Prostate gland (tissue), 2 donors: ENCODE results near the gene KANK4. TPM values are rescaled to one million over a fixed set of nuclear protein-coding genes. Genes with fewer than 3 reads are reported as not detected.

Experiments
- DNase-seq: peaks from one replicate; pipeline ENCODE4 v3.0.0-alpha.2; 2019; ENCODE audit warnings: low spot score
- H3K27ac ChIP-seq, 2 donors: fragments of 200-600 bp; sonication (generic); 2 replicates each; pipeline ENCODE4 v1.5.1; 2017 to 2019
- H3K27me3 ChIP-seq: fragments of 200-600 bp; sonication (generic); replicated peaks from 2 replicates; pipeline ENCODE4 v1.5.1; 2019; ENCODE audit not compliant: insufficient read depth
- H3K36me3 ChIP-seq, 2 donors: fragments of 200-600 bp; sonication (generic); 1 replicate in 1 of 2; 2 replicates in 1 of 2; pipeline versions ENCODE4 v1.5.1 to v1.8.1; 2017 to 2019
- H3K4me1 ChIP-seq: fragments of 200-600 bp; sonication (generic); replicated peaks from 2 replicates; pipeline ENCODE4 v1.5.1; 2019
- H3K4me3 ChIP-seq, 2 donors: fragments of 200-600 bp; sonication (generic); 2 replicates each; pipeline ENCODE4 v1.5.1; 2017 to 2019
- H3K9me3 ChIP-seq: fragments of 200-600 bp; sonication (generic); 2 replicates; pipeline ENCODE4 v1.5.1; 2017
- POLR2A ChIP-seq: fragments of 450-650 bp; IDR thresholded peaks from one replicate; pipeline ENCODE4 v1.6.1; 2016; ENCODE audit warnings: antibody characterized with exemption, mild to moderate bottlenecking
- POLR2AphosphoS5 ChIP-seq: sonication (generic); formaldehyde crosslinking; IDR thresholded peaks from one replicate; pipeline ENCODE4 v1.6.1; 2017; ENCODE audit warnings: antibody characterized with exemption
- WGBS: methylation state at CpG from one replicate; pipeline ENCODE4 v1.1.5; 2018; 5-methylcytosine and 5-hydroxymethylcytosine counted together
- intact Hi-C: fragments of 100-400 bp; cut with DNase I; formaldehyde crosslinking; loops from one replicate; pipeline ENCODE4 v1.14.2; 2022
- total RNA-seq, 2 donors: library from RNA; depleted of rRNA; stranded (reverse); fragments of >200 nt; gene quantifications; one replicate each; pipeline ENCODE4 v1.1.0, GENCODE V29; 2016
- TF ChIP-seq, protein P1 (sequence below), 4 experiments: fragments of 200-600 bp in 2 of 4; fragments of 450-650 bp in 2 of 4; sonication (generic) in 2 of 4; IDR thresholded peaks; 1 replicate in 3 of 4; 2 replicates in 1 of 4; pipeline ENCODE4 v1.5.1; 2016 to 2019; ENCODE audit warnings: antibody characterized with exemption in 4 of 4, mild to moderate bottlenecking in 2 of 4, moderate library complexity in 2 of 4

KANK4 gene
- total RNA-seq, 2 donors from 2014 or later: 6.1 to 6.8 TPM

DNA sequence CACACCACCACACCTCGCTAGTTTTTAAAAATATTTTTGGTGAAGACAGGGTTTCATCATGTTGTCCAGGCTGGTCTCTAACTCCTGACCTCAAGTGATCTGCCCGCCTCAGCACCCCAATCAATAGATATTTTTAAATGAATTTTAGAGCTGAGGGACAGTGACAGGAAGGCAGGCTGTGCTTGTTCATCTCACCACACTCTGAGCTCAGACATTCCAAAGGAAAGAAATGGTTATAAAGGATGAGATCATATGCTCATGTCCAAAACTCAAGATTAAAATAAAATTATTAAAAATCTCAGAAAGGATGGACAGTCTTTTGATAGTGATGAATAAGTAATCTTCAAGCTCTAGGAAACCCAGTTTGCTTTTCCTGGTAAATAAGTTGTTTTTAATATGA, 83.7 kb downstream of the KANK4 start:
- no peak overlapping the region for H3K27ac ChIP-seq
- intact Hi-C loops: no loop called here
- whole genome bisulfite sequencing: 93% methylated on average over 2 of the region's 2 CpGs

DNA sequence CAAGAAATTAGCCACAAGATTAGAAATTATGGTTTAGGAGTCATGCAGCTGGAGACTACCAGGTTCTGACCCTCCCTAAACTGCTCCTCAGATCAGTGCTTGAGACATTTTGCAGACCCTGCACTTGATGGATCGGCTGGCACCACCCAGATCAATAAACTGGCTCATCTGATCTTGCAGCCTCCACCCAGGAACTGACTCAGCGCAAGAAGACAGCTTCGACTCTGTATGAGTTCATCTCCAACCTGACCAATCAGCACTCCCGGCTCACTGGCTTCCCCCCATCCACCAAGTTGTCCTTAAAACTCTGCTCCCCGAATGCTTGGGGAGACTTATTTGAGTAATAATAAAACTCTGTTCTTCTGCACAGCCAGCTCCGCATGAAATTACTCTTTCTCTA, 84.5 kb downstream of the KANK4 start:
- TF ChIP-seq POLR2A (no peak), POLR2AphosphoS5 (no peak)
- TF ChIP-seq, protein P1, sequence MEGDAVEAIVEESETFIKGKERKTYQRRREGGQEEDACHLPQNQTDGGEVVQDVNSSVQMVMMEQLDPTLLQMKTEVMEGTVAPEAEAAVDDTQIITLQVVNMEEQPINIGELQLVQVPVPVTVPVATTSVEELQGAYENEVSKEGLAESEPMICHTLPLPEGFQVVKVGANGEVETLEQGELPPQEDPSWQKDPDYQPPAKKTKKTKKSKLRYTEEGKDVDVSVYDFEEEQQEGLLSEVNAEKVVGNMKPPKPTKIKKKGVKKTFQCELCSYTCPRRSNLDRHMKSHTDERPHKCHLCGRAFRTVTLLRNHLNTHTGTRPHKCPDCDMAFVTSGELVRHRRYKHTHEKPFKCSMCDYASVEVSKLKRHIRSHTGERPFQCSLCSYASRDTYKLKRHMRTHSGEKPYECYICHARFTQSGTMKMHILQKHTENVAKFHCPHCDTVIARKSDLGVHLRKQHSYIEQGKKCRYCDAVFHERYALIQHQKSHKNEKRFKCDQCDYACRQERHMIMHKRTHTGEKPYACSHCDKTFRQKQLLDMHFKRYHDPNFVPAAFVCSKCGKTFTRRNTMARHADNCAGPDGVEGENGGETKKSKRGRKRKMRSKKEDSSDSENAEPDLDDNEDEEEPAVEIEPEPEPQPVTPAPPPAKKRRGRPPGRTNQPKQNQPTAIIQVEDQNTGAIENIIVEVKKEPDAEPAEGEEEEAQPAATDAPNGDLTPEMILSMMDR (IDR thresholded peaks at IDR 0.05): no peak
- intact Hi-C loops: no loop called here
- no peak overlapping the region for H3K4me3 ChIP-seq
- no peaks in the 10 kb centered on the region for H3K4me1 ChIP-seq
- H3K27me3 ChIP-seq: no peaks in the 10 kb centered on the region
- no peak overlapping the region for H3K27ac ChIP-seq
- H3K36me3 ChIP-seq: no peaks in the 10 kb centered on the region
- no peaks in the 10 kb centered on the region for H3K9me3 ChIP-seq
- WGBS: 77% methylated on average over 6 of the region's 6 CpGs
- no peak for DNase-seq

More for the DNA sequence above, 83.7 kb downstream of the KANK4 start:
- Histone ChIP-seq H3K9me3 (no peaks in the 10 kb centered on the region), H3K27me3 (no peaks in the 10 kb centered on the region), H3K36me3 (no peaks in the 10 kb centered on the region), H3K4me1 (no peaks in the 10 kb centered on the region), H3K4me3 (no peak overlapping the region)
- DNase-seq: no peak
- no peak for TF ChIP-seq POLR2A
- no peak for TF ChIP-seq POLR2AphosphoS5
- TF ChIP-seq, protein P1 (IDR thresholded peaks at IDR 0.05): no peak

DNA sequence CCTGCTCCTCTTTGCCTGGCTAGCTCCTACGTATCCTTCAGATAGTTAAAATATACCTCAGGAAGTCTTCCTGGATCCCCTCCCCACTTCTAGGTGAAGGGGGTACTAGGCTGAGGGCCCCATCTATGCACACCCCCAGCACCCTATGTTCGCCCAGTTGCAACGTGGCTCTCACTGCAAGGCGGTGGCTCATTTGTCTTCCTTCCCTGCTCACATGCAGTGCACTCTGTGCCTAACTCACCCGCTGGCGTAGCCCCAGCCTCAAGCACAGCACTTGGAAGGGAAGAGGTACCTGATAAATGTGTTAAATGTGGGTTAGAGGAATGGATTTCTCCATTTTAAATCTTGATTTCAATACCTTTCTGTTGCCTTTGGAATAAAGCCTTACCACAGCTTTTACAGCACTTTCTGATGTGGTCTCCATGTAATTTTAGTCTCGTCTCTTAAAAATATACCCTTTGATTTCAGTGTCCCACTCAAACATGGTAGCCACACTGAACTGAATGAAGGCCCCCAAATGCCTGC, 85.2 kb downstream of the KANK4 start:
- Histone ChIP-seq H3K27me3 (no peaks in the 10 kb centered on the region), H3K4me1 (no peaks in the 10 kb centered on the region), H3K27ac (no peak overlapping the region), H3K9me3 (no peaks in the 10 kb centered on the region), H3K4me3 (no peak overlapping the region), H3K36me3 (no peaks in the 10 kb centered on the region)
- intact Hi-C loops: no loop called here
- WGBS: 70% methylated on average over 7 of the region's 7 CpGs
- TF ChIP-seq POLR2AphosphoS5 (no peak), POLR2A (no peak)
- TF ChIP-seq, protein P1 (IDR thresholded peaks at IDR 0.05): no peak
- no peak for DNase-seq

DNA sequence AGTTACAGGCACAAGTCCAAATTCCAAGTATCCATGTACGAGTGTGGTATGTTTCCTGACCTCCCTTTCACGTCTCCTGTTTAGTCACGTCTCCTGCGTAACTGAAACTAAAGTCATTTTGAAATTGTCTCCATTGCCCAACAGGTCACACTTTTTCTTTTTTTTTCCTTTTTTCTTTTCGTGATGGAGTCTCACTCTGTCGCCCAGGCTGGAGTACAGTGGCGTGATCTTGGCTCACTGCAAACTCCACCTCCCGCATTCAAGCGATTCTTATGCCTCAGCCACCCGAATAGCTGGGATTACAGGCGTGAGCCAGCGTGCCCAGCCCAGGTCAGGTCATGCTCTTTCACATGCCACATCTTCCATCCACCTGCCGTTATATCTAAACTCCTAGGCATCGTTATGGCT, 86.4 kb downstream of the KANK4 start:
- no peak overlapping the region for H3K27ac ChIP-seq
- no peaks in the 10 kb centered on the region for H3K4me1 ChIP-seq
- TF ChIP-seq, protein P1 (IDR thresholded peaks at IDR 0.05): no peak
- TF ChIP-seq POLR2AphosphoS5 (no peak), POLR2A (no peak)
- no peak for DNase-seq
- H3K9me3 ChIP-seq: no peaks in the 10 kb centered on the region
- no peaks in the 10 kb centered on the region for H3K27me3 ChIP-seq
- no peaks in the 10 kb centered on the region for H3K36me3 ChIP-seq
- no peak overlapping the region for H3K4me3 ChIP-seq
- intact Hi-C loops: no loop called here
- 51% methylated on average over 14 of the region's 14 CpGs for WGBS

DNA sequence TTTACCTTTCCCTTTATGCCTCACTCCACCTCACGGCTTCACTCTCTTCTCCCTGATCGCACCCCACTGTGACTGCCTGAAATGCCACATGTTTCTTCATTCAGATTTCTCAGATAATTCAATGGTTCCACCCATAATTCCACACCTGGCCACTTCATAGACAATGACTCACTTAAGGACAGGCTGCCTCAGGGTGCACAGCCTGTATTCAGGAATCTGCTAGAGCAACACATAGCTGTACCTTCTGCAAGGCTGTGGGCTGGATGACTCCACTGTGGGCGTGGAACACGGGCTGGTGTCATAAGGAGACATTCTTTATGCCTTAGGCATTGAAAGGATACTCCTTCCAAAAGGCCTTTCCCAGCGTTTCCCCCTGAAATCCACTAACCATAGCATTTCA, 88.5 kb downstream of the KANK4 start:
- DNase-seq: no peak
- Histone ChIP-seq H3K4me1 (no peaks in the 10 kb centered on the region), H3K9me3 (no peaks in the 10 kb centered on the region), H3K27ac (no peak overlapping the region), H3K4me3 (no peak overlapping the region), H3K36me3 (no peaks in the 10 kb centered on the region), H3K27me3 (no peaks in the 10 kb centered on the region)
- intact Hi-C loops: no loop called here
- no peak for TF ChIP-seq POLR2AphosphoS5
- no peak for TF ChIP-seq POLR2A
- TF ChIP-seq, protein P1 (IDR thresholded peaks at IDR 0.05): no peak
- 78% methylated on average over 5 of the region's 5 CpGs for WGBS
